Stomach (tissue), 9 donors: ENCODE data around the gene CSMD2. TPM values are rescaled to one million over a fixed set of nuclear protein-coding genes. Genes with fewer than 3 reads are reported as not detected.

ENCODE experiments used
- DNase-seq, 2 donors: peaks; one replicate each; pipeline versions ENCODE4 v3.0.0 to v3.0.0-alpha.2; 2013 to 2019
- H3K27ac ChIP-seq, 5 donors: fragments of 200-600 bp in 4 of 5; sonication (generic) in 4 of 5; one replicate each; pipeline ENCODE4 v1.5.1; 2013 to 2019; ENCODE audit warnings: mild to moderate bottlenecking in 1 of 5, moderate library complexity in 1 of 5
- H3K27me3 ChIP-seq, 3 donors: fragments of 200-600 bp; sonication (generic); one replicate each; pipeline ENCODE4 v1.5.1; 2017 to 2019; ENCODE audit warnings: mixed run types in 1 of 3
- H3K36me3 ChIP-seq, 4 donors: fragments of 200-600 bp; sonication (generic); 1 replicate in 3 of 4; 2 replicates in 1 of 4; pipeline ENCODE4 v1.5.1; 2016 to 2019
- H3K4me1 ChIP-seq, 4 donors: fragments of 200-600 bp; sonication (generic); one replicate each; pipeline ENCODE4 v1.5.1; 2016 to 2019
- H3K4me3 ChIP-seq, 4 donors: fragments of 200-600 bp; sonication (generic) in 3 of 4; one replicate each; pipeline ENCODE4 v1.5.1; 2016 to 2019; ENCODE audit warnings: mild to moderate bottlenecking in 1 of 4
- H3K9me3 ChIP-seq, 4 donors: fragments of 200-600 bp; sonication (generic); one replicate each; pipeline ENCODE4 v1.5.1; 2016 to 2019
- EP300 ChIP-seq: sonication (generic); formaldehyde crosslinking; IDR thresholded peaks from one replicate; pipeline ENCODE4 v1.6.1; 2017; ENCODE audit warnings: antibody characterized with exemption
- POLR2A ChIP-seq, 4 donors: fragments of 450-650 bp; IDR thresholded peaks; one replicate each; pipeline ENCODE4 v1.6.1; 2016; ENCODE audit warnings: antibody characterized with exemption in 4 of 4, control low read depth in 2 of 4, mild to moderate bottlenecking in 1 of 4, moderate library complexity in 1 of 4
- POLR2AphosphoS5 ChIP-seq, 3 donors: sonication (generic); formaldehyde crosslinking; IDR thresholded peaks; one replicate each; pipeline ENCODE4 v1.6.1; 2016; ENCODE audit warnings: antibody characterized with exemption in 3 of 3
- WGBS, 5 donors: extraction: QIAGEN DNeasy Blood & Tissue Kit in 3 of 5; methylation state at CpG; one replicate each; pipeline versions ENCODE4 v1.1.5 to v1.1.7; 2013 to 2018; 5-methylcytosine and 5-hydroxymethylcytosine counted together
- intact Hi-C: fragments of 100-400 bp; cut with DNase I; formaldehyde crosslinking; loops from one replicate; pipeline ENCODE4 v1.15.1; 2023; ENCODE audit warnings: low total_unique reads
- polyA plus RNA-seq, 3 donors: library from polyadenylated mRNA; stranded (reverse); fragments of 200-250 nt; gene quantifications; one replicate each; pipeline ENCODE4 v1.2.3, GENCODE V29; 2013
- total RNA-seq, 5 donors: library from RNA; depleted of rRNA; stranded (reverse); fragments of >200 nt; gene quantifications; one replicate each; pipeline versions ENCODE4 v1.1.0 to v1.2.3, GENCODE V29; 2014 to 2016
- TF ChIP-seq, protein P1 (sequence below), 7 experiments: fragments of 450-650 bp in 4 of 7; fragments of 200-600 bp in 3 of 7; sonication (generic) in 3 of 7; IDR thresholded peaks; one replicate each; pipeline ENCODE4 v1.5.1; 2016 to 2019; ENCODE audit warnings: antibody characterized with exemption in 7 of 7, control low read depth in 2 of 7, mild to moderate bottlenecking in 1 of 7
- donor health status: healthy with polysubstance abuse.
- donor health status: Bipolar disorder and iron deficiency.
- donor health status: healthy.

The CSMD2 gene
- total and polyA plus RNA-seq, 8 donors, result 0.10 to 3.5 (median 0.37) TPM; not detected in 1

DNA sequence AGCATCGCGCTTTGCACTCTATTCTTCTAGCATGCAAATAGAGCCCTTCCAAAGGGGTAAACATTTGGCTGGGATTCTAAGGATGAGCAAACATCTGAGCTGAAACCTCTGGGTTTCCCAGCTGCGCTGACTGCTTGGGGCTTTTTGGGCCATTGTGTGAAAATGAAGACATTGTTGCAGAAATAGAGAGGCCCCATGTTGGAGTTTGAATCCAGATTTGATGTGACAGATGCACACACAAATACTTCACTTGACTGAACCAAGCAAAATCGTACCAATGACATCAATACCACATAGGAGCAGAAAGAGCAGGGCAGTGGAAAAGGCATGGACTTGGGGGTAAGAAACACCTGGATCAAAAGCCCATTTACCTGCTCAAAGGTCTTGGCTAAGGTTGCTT lies 445.7 kb downstream of the CSMD2 start:
- Histone ChIP-seq H3K27me3 (peaks cover 0 to 13% (median 0%) of the 10 kb centered on the region in 3 donors), H3K4me3 (no peak overlapping the region), H3K27ac (no peak overlapping the region), H3K4me1 (no peaks in the 10 kb centered on the region), H3K9me3 (no peaks in the 10 kb centered on the region), H3K36me3 (no peaks in the 10 kb centered on the region)
- TF ChIP-seq, protein P1, sequence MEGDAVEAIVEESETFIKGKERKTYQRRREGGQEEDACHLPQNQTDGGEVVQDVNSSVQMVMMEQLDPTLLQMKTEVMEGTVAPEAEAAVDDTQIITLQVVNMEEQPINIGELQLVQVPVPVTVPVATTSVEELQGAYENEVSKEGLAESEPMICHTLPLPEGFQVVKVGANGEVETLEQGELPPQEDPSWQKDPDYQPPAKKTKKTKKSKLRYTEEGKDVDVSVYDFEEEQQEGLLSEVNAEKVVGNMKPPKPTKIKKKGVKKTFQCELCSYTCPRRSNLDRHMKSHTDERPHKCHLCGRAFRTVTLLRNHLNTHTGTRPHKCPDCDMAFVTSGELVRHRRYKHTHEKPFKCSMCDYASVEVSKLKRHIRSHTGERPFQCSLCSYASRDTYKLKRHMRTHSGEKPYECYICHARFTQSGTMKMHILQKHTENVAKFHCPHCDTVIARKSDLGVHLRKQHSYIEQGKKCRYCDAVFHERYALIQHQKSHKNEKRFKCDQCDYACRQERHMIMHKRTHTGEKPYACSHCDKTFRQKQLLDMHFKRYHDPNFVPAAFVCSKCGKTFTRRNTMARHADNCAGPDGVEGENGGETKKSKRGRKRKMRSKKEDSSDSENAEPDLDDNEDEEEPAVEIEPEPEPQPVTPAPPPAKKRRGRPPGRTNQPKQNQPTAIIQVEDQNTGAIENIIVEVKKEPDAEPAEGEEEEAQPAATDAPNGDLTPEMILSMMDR (IDR thresholded peaks at IDR 0.05), result no peak
- TF ChIP-seq EP300 (no peak), POLR2A (IDR thresholded peaks at IDR 0.05) (no peak), POLR2AphosphoS5 (IDR thresholded peaks at IDR 0.05) (no peak)
- intact Hi-C loops, result no loop called here
- WGBS, 5 donors, result 37 to 64% (median 52%) methylated on average over 4 of the region's 4 CpGs
- DNase-seq, result no peak

DNA sequence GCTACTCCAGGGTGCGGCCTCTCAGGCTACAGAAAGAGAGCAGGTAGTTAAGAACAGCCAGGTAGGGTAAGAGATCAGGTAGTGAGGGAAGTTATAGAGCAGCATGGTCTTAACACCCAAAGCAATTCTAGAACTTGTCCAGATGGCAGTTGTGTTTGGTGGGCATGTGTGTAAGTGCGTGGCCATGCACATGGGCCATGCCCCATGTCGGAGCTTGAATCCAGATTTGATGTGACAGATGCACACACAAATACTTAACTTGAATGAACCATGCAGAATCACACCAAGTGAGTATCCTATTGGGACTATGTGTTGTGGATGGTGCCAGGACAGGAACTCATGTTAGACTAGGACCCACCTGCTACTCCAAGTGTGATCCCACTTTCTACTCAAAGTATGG lies 446.8 kb downstream of the CSMD2 start:
- TF ChIP-seq EP300 (no peak), POLR2A (IDR thresholded peaks at IDR 0.05) (no peak), POLR2AphosphoS5 (IDR thresholded peaks at IDR 0.05) (no peak)
- TF ChIP-seq, protein P1 (IDR thresholded peaks at IDR 0.05), result no peak
- no peak overlapping the region for H3K4me3 ChIP-seq
- peaks cover 0 to 19% (median 0%) of the 10 kb centered on the region in 3 donors for H3K27me3 ChIP-seq
- WGBS, 5 donors, result 87 to 95% (median 91%) methylated on average over 3 of the region's 3 CpGs
- no peak for DNase-seq
- intact Hi-C loops, result no loop called here
- no peaks in the 10 kb centered on the region for H3K9me3 ChIP-seq
- H3K4me1 ChIP-seq, result no peaks in the 10 kb centered on the region
- H3K36me3 ChIP-seq, result no peaks in the 10 kb centered on the region
- H3K27ac ChIP-seq, result no peak overlapping the region

DNA sequence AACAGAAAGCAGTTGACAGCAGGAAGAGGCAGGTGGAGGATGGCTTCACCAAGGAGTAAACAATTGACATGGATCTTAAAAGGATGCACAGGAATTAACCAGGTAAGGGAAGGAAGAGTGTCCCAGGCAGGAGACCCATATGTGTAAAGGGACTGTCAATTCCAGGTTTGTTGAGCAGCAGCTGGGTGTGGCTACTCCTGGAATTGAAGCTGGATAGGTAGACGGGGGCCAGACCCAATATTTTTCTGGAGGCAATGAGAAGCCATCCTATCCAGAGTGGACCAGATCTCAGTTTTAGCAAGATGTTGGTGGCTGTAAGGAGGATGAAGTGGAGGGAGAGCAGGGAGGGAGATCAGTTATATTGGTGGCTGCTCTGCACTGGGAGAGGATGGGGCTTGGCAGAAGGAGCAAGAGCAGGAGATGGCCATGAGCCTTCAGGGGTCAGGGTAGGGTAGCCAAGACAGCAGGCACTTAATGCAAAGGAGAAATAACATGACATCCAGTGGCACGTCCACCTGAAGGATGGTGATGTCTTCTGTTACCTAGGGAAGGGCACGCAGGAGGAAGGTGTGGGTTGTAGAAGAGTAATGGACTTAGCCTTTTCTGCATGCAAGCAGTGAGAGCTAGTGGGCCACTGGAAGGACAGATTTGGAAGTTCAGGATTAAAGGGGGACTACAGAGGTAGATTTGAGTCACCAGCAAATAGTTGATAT lies 447.9 kb downstream of the CSMD2 start:
- H3K27me3 ChIP-seq, result peaks cover 0 to 30% (median 0%) of the 10 kb centered on the region in 3 donors
- H3K4me3 ChIP-seq, result no peak overlapping the region
- H3K36me3 ChIP-seq, result no peaks in the 10 kb centered on the region
- no peak for DNase-seq
- H3K27ac ChIP-seq, result no peak overlapping the region
- intact Hi-C loops, result no loop called here
- TF ChIP-seq POLR2A (IDR thresholded peaks at IDR 0.05), result no peak
- TF ChIP-seq, protein P1 (IDR thresholded peaks at IDR 0.05), result no peak
- TF ChIP-seq EP300, result no peak
- TF ChIP-seq POLR2AphosphoS5 (IDR thresholded peaks at IDR 0.05), result no peak
- no peaks in the 10 kb centered on the region for H3K9me3 ChIP-seq
- 73 to 80% (median 77%) methylated on average over 3 of the region's 3 CpGs for WGBS, 5 donors
- H3K4me1 ChIP-seq, result no peaks in the 10 kb centered on the region

DNA sequence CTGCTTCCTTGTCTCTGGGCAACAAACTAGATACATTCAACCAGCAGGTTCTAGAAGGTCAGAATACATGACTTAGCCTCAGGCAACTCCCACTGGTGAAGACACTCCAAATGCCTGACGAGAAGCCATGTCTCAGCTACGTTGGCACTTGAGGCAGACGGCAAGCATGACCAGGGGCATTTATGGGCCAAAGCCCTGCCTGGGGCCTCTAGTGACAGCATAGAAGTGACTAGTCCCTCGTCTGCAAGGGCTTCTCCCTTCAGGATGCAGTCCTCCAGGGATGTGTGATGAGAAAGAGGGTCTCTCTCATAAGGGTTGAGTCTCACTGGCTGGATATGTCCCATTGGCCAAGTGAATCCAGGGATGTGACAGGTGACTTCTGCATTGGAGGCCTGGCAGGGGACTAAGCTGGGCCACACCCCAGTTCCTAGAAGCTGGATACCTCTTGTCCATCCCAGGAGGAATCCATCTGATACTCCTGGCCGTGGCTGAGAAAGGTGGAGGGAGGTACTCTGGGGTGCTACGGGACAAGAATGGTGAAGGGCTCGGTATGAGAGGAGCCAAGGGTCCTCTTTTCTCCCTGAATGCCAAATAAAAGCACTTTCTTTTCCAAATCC lies 449.7 kb downstream of the CSMD2 start:
- Histone ChIP-seq H3K27me3 (peaks cover 0 to 33% (median 0%) of the 10 kb centered on the region in 3 donors), H3K4me1 (no peaks in the 10 kb centered on the region), H3K36me3 (no peaks in the 10 kb centered on the region), H3K27ac (no peak overlapping the region), H3K4me3 (no peak overlapping the region), H3K9me3 (no peaks in the 10 kb centered on the region)
- TF ChIP-seq, protein P1 (IDR thresholded peaks at IDR 0.05), result no peak
- no peak for TF ChIP-seq POLR2A (IDR thresholded peaks at IDR 0.05)
- no peak for DNase-seq
- intact Hi-C loops, result no loop called here
- WGBS, 5 donors, result 71 to 82% (median 79%) methylated on average over 5 to 7 of the region's 7 CpGs
